Inferior parietal cortex (tissue), 1 donor: ENCODE results near the gene INTS7.

ENCODE experiments used
- DNase-seq: peaks from one replicate; pipeline ENCODE4 v3.0.0-alpha.2; 2016; ENCODE audit errors: extremely low spot score

INTS7 gene, protein sequence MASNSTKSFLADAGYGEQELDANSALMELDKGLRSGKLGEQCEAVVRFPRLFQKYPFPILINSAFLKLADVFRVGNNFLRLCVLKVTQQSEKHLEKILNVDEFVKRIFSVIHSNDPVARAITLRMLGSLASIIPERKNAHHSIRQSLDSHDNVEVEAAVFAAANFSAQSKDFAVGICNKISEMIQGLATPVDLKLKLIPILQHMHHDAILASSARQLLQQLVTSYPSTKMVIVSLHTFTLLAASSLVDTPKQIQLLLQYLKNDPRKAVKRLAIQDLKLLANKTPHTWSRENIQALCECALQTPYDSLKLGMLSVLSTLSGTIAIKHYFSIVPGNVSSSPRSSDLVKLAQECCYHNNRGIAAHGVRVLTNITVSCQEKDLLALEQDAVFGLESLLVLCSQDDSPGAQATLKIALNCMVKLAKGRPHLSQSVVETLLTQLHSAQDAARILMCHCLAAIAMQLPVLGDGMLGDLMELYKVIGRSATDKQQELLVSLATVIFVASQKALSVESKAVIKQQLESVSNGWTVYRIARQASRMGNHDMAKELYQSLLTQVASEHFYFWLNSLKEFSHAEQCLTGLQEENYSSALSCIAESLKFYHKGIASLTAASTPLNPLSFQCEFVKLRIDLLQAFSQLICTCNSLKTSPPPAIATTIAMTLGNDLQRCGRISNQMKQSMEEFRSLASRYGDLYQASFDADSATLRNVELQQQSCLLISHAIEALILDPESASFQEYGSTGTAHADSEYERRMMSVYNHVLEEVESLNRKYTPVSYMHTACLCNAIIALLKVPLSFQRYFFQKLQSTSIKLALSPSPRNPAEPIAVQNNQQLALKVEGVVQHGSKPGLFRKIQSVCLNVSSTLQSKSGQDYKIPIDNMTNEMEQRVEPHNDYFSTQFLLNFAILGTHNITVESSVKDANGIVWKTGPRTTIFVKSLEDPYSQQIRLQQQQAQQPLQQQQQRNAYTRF

DNA sequence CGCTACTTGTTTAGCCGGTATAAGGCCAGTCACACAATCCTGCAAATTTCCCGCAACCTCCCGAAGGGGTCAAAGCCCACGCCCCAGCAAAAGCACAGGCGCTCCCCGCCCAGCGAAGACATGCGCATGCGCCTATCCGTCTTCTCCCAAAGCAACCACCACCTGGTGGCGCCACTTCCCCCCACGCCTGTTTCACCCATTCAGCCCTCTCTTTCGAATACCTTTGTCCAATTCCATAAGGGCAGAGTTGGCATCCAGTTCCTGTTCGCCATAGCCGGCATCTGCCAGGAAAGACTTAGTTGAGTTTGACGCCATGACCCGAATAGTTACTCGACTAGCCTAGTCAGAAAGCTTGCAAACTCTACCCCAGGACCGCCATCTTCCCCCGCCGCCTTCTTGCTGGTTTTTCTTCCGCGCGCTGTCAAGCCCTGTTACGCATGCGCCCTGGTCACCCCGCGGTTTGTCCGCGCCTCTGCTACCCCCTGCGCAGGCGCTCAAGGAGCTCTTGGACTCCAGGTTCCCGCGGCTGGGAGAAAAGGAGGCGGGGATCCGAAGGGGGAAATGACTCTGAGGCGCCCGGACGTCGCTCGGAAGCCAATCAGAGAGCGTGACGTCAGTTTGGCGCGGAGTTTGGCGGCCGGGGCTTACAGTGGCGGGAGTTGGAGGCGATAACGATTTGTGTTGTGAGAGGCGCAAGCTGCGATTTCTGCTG, at the start of gene INTS7, which contains the start of gene DTL:
TSS of gene INTS7 (minus strand) at position 435 of the 712 bp plus-strand sequence. CDS start at position 315, 120 bp downstream.
TSS of gene DTL (plus strand) at position 626 of the 712 bp plus-strand sequence. CDS start 143 bp downstream, outside the sequence.
- DNase-seq, result peak; percentile 100

DNA sequence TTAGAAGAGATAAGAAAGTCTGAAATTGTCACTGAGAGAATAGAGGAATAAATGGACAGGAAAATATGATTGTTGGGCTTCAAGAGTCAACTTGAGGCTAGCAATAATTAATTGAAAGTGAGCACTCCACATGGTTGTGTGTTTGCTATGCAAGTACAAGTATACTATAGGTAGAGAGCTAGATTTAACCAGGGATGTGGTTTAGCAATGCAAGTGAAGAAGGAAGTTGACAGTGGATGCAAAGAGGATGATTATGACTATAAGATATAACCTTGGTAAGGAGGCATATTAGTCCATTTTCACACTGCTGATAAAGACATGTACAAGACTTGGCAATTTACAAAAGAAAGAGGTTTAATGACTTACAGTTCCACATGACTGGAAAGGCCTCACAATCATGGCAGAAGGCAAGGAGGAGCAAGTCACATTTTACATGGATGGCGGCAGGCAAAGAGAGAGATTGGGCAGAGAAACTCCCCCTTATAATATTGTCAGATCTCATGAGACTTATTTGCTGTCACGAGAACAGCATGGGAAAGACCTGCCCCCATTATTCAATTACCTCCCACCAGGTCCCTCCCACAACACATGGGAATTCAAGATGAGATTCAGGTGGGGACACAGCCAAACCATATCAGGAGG, 47.5 kb upstream of the INTS7 start:
- no peak for DNase-seq

DNA sequence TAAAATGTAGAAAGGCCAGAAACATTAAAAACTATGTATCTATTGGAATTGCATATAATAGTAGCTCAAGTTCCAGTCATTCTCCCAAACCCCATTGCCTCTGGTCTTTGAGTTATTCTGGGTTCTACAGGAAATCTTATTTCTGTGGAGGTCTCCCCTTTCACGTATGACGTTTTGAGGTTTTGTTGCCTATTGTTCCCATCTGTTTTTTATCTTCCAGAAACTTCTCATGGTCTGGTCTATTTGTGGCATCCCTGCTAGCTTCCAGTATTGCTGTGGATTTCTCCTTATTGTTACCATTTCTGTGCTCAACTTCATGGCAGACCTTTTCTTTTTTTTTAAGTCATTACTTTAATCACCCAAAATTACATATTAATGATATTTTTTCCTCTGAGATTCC, 43.5 kb upstream of the INTS7 start:
- no peak for DNase-seq

DNA sequence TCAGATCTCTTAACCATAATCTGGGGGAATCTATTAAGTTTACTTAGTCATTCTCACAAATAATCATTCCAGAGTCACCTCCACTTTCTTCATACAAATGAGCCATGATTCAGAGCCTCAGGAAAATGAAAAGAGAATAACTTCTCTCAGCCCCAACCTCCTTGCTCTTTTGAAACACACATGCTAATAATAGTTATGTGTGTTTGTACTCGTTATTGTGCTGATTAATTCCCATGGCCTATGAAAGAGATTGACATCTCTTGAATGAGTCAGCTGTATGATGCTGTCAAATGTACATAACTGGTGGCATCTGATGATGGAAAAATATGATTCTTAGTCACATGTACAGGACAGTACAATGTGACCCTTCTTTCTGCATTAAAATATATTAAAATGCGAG, 41.7 kb upstream of the INTS7 start:
- no peak for DNase-seq

DNA sequence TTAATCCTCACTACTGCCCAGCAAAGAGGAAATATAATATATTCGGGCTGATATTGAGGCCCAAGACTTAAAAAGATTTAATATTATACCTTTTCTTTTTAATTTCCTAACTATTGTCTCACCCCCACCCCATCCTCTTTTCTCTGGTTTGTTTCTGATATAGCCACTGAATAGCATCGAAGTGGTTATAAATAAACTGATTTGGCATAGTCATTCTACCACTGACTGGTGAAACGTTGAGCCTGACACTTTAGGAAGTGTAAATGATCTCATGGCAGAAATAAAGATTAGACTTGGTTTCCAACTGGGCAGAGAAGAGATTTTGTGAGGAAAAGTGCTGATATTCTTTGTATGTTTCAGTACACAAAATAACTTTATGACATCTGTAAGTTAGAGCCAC, 39.5 kb upstream of the INTS7 start:
- DNase-seq, result no peak

DNA sequence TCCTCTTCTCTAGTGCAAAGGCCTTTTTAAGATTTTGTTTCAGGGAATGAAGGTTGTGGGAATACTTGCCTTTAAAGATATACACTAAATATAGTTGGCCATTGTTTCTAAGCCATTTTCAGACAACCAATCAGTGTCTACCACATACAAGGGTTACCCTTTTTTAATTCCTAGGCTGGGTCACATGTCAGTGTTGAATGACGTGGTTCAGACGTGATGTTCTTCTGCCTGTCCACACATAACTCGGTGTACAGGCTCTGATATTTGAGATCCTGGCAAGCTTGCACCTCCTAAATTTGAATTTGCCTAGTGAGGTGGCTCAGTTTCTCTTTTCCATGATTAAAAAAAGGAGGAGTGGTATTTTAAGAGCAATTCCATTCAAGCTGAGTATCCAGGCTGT, 39.0 kb upstream of the INTS7 start:
- DNase-seq, result no peak

DNA sequence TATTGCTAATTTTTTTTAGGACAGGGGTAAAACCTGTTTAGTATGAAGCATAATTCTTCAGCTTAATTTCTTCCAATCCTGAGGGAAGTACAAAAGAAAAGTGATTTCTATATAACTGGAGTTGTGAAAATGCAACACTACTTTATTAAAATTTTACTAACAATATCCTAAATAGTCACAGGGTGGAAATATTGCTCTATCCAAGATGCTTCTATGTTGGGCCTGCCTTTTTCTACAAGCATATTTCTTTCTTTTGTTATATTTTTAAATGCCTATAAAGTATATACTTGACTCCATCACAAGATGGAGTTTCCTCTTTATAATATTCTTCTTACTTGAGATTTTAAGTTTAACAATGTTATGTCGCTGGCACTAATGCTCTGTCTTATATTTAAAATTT, 38.1 kb upstream of the INTS7 start:
- no peak for DNase-seq

DNA sequence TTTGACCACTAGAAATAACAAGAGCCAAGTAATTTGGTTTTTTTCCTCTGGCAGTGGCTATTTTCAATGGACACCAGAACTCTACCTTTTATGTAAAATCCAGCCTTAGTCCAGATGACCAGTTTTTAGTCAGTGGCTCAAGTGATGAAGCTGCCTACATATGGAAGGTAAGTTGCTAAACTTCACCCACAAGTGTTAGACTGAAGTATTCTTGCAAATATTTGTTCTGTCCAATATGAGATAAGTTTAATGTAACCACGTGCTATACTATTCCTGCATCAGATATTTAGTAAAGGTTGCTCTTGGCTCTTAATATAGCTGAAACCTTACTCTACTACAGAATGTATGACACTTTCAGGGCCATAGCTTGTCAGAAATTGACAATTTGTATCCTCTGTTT, 36.7 kb upstream of the INTS7 start:
- no peak for DNase-seq

DNA sequence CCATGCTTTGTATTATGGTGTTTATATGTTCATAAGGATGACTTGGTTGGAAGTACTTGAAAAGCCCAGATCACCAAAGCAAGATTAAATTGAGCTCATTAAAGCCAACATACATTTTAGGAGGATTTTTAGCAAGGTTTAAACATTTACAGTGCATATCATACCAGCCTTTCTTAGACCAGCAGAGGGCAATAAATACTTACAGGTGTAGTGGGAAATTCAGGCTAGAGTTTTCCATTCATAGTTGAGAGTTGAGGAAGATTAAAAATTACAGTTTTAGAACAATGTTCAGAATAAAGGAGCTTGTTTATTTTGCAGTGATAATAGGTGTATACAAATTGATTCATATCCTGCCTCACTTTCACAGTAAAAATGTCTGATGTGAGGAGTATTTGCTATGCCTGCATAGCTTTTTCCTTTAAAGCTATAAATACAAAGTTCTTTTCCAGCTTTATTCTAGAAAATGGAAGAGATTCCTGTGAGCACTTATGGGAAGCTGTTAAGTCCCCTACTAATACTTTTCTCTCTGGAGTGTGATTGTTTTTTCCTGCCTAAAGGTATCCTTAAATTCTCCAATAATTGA, 35.5 kb upstream of the INTS7 start:
- peak; percentile 83 for DNase-seq

DNA sequence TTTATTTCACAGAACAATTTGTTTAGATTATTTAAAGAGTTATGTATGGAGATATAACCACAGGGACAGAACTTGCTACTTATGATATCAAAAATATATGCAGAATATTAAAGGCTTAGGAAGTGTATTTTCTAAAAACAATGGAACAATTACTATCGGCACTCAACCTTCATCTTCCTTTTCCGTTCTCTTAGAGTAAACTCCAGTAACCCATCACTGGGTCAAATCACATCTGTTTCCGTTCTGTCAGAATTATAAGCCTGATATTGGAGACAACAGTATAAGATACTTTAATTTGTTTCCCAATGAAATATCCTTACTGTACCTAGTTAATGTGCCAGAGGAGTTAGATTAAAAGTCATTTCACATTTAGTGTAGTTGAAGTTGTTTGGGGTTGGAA, 32.4 kb upstream of the INTS7 start:
- no peak for DNase-seq

DNA sequence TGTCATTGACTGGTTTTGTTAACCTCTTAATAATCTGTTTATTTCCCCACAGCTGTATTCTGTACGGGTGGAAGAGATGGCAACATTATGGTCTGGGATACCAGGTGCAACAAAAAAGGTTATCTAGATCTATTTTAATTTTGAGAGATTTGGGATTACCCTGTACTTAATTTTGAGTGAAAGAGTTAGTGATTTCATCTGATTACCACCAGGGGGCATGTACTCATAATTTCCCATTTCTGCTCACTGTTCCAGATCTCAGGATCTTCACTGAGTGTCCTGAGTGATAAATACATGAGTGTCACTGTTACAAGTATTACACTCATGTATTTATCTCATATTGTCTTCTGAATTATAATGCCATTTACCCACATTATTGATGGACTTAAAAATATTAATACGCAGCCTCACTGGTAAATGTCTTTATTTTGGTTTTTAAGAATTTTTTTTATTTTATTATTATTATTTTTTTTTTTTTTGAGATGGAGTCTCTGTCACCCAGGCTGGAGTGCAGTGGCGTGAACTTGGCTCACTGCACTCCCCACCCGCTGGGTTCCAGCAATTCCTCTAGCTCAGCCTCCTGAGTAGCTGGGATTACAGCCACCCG, 27.6 kb upstream of the INTS7 start:
- DNase-seq, result peak; percentile 73

DNA sequence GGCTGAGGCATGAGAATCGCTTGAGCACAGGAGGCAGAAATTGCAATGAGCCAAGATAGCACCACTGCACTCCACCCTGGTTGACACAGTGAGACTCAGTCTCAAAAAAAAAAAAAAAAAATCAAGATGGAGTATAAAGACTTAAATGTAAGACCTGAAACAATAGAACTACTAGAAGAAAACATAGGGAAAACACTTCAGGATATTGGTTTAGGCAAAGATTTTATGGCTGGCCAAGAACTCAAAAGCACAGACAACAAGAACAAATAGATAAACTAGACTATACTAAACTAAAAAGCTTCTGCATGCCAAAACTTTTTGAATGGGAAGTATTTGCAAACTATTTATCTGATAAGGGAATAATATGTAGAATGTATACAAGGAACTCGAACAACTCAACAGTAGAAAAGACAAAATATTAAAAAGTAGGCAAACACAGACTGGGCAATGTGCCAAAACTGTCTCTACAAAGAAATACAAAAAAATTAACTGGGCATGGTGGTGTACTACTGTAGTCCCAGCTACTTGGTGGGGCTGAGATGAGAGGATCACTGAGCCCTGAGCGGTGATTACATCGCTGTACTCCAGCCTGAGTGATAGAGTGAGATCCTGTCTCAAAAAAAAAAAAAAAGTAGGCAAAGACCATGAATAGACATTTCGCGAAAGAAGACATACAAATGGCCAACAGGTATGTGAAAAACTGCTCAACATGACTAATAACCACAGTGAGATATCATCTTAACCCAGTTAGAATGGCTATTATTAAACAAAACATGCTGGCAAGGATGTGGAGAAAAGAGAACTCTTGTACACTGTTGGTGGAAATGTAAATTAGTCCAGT, 25.5 kb upstream of the INTS7 start:
- DNase-seq, result no peak

DNA sequence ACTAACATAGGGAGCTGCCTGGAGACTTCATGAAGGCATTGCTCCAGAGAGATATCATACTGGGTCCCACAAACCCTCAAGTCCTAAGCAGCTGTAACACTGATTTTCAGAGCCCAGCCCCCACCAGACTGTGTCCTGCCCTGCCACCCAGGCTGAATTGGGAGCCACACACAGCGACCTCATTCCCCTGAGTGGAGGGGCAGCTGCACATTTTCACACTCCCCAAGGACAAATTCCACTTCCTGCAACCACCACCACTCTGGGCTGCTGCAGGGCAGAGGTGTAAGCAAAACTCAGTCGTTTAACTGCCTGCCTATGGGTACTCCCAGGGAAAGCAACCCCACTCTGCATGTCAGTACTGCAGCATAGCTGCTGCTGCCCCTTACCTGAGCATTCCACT, 20.0 kb upstream of the INTS7 start:
- DNase-seq, result no peak

DNA sequence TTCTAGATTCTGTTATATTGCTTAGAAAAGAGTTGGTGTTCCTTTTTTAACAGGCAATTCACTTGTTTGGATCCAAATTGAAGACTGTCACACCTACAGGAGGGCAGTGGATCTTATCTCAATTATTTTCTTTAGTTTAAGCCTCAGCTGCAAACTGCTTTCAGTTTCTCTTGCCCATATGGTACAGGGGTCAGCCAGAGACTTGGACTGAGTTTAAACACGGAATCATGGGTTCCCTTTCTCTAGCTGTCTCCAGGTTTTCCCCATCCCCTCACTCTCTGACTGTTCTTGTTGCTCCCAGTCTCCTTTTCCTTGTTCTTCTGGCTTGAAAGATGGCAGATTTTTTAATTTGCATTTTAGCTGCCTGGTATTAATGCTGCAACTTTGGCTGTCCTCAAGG, 18.6 kb upstream of the INTS7 start:
- DNase-seq, result no peak

DNA sequence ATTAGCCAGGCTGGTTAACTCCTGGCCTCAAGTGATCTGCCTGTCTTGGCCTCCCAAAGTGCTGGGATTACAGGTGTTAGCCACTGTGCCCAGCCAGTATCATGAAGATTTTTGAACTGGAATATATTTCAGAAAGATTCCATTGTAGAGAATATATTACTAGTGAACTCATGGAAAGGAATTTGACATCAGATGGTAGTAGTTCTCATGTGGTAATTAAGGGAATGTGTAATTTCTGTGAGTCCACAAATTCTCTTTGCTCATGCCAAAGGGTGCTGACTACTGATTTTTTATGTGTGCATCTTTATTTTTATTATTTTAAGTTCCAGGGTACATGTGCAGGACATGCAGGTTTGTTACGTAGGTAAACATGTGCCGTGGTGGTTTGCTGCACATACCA, 10.6 kb upstream of the INTS7 start:
- no peak for DNase-seq

DNA sequence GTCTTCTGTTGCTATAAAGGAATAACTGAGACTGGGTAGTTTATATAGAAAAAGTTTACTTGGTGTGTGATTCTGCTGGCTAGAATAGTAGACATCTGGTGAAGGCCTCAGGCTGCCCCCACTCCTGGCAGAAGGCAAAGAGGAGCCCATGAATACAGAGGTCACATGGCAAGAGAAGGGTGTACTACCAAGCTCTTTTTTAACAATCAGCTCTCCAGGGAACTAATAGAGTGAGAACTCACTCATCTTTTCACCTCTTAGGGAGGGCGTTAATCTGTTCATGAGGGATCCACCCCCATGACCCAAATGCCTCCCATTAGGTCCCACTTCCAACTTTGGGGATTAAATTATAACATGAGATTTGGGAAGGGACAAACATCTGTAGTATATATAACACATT, 9.5 kb upstream of the INTS7 start:
- DNase-seq, result no peak

DNA sequence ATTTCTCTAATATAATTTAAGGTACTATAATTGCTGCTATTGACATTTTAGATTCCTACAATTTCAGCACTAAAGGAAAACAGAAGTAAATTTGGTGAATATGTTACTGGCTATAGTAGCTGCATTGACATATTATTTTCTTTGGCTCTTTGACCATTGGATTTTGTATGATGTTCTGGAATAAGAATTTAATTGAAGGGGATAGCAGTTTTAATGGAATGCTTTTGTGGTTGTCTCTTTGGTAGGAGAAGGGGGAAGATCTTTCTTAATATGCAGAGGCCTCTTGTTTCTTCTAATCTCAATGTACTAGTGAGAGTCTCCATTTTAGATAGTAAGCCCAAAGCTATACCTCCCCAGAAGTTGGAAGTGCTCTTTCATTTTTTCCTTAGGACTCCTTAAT, 7.1 kb upstream of the INTS7 start:
- DNase-seq, result no peak

DNA sequence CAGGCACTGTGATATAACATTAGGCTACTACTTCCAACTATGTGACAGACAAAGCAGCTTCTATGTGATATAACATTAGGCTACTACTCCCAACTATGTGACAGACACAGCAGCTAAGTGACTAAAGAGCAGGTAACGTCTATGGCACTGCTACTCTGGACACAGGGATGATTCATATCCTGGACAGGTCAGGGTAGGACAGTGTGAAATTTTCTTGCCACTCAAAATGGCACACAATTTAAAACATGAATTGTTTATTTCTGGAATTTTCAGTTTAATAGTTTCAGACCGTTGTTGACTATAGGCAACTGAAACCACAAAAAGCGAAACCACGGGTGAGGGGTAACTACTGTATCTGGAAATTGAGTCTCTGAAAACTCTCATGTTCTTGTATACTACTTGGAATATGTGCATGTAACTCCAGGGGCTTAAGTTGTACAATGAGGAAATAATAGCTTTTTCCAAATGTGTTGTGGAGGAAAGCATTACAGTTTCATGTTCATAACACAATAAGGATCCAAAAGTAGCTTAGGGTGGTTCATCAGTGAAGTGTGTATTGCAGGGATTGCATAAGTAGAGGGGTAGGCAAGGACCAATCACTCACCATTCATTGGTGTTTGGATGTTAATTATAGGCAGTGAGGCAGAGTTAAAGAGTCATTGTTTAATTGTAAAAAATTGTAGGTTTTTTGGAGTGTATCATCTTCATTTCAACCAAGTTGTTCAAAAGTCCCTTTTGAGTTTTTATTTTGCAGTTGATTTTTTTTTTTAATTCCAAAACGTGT, 5.5 kb upstream of the INTS7 start:
- no peak for DNase-seq

DNA sequence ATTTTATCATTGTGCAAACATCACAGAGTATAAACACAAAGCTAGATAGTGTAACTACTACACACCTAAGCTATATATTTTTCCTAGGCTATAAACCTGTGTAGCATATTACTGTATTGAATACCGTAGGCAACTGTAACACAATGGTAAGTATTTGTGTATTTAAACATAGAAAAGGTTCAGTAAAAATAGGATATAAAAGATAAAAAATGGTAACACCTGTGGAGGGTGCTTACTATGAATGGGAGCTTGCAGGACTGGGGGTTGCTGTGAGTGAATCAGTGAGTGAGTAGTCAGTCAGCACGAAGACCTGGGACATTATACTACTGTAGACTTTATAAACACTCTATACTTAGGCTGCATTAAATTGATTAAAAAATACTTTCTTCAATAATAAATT, 4.3 kb upstream of the INTS7 start:
- no peak for DNase-seq
